AG20443 (cell line): ENCODE results near the gene SMS.

Experiments
- DNase-seq: peaks from one replicate; pipeline ENCODE4 v3.0.0; 2012; ENCODE audit warnings: low spot score, mixed read lengths

SMS gene

DNA sequence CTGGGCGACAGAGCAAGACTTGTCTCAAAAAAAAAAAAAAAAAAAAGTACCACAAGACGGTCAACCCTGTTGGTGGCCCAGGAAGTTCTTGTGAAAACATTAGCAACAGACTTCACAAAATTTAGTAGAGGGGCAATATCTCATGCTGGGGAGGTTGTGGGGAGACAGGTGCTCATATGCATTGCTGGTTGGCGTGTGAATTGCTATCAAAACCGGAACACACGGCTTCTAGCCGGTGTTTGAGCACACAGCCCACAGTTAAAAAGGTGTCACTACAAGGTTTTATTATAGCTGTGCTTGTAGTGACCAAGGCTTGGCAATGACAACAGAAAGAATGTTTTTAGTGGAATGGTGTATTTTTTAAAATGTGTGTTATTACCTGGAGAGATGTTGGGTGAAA, 41.8 kb downstream of the SMS start:
- no peak for DNase-seq

DNA sequence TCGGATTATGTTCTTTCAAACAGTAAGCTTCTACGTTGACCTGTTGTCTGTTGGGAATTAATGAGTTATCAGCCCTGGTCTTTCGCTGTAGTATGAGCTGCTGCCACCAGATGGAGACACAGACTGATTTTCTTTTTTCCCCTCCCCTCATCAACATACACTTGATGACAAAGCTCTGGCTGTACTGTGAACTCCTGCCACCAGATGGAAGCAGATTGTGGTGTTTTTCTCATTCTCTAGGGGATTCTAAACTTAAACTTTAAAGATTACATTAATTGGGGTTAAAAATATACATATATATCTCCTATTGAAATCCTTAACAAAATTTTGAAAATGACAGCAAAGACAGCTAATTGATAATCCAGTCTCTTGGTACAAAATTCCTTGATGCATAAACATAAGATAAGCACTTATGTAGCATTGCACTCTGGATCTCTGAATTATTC, 44.8 kb downstream of the SMS start:
- DNase-seq = peak; percentile 67

DNA sequence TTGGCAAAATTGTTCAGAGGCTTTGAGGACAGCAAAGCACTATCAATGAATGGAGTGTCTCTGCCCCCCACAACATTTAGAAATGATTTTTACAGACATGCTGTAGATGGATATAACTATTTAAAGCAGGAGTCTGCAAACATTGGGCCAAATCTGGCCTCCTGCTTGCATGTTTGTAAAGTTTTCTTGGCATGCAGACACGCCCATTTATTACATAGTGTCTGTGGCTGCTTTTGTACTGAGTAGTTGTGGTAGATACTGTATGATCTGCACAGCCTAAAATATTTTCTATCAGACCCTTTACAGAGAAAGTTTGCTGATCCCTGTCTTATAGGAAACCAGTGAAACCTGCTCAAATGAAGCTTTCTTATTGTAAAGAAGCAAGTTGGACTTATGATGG, 46.1 kb downstream of the SMS start:
- DNase-seq = peak; percentile 29

DNA sequence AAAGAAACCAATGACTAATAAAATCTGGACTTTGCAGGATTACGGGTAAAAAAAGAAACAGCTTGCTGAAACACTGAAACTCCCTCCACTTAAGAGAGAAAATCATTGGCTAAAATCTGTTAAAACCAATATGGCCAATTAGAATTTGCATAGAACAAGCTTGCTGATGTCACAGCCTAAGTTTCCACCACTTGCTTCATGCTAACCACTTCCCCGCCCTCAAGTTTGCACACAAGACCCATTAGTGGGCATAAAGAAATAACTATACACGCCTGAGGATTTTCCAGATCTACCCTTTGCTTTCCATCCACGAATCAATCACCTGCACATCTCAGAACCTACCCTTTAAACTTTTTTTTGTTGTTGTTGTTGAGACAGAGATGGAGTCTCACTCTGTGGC, 48.9 kb downstream of the SMS start:
- no peak for DNase-seq

DNA sequence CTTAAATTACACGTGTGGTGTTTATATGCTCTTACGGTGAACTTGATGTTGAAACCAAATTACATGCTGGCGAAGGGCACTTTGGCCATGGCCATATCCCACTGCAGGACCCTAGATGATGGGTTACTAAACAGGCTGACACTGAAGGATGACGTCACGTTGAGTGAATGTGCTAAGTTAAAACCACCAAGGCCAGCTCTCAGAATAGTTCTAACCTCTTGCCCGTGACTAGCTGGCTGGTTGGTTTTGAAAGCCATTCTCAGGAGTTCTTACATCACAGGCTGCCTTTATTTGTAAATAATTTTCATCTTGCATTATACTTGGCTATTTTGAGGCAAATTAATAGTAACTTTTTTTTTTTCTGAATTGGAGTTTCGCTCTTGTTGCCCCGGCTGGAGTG, 50.3 kb downstream of the SMS start:
- DNase-seq = no peak

DNA sequence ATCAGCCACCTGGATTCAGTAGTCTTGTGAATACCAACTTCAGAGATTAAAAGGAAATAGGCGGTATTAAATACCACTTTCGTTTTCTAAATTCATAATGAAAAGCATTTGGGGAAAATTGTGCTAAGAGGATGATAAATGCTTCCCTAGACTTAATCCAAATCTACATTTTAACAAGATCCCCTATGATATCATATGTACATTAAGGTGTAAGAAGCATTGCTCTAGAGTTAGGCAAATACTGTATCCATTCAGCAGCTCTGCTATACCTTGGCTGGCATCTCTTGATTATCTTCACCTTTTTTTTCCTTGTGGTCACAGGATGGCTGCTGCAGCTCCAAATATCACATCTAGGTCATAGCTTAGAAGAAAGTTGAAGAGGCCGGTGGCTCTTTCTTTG, 51.0 kb downstream of the SMS start:
- no peak for DNase-seq

DNA sequence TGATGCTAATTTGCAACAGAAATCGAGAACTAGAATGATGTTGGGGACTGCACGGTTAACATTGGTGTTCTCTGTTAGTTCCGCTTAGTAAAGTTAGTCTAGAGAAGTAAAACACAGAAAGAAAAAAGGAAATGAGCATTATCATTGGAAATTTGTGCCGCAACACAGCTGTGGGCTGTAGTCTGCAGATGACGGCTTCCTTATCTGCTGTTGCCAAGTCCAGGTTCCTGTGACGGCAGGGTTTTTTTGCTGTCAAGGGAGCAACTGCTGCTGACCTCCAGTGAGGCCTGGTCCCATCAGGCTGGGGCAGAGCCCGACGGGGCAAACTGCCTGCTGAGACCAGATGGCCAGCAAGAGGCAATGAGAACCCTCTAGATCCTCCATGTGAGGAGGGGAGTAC, 52.8 kb downstream of the SMS start:
- no peak for DNase-seq

DNA sequence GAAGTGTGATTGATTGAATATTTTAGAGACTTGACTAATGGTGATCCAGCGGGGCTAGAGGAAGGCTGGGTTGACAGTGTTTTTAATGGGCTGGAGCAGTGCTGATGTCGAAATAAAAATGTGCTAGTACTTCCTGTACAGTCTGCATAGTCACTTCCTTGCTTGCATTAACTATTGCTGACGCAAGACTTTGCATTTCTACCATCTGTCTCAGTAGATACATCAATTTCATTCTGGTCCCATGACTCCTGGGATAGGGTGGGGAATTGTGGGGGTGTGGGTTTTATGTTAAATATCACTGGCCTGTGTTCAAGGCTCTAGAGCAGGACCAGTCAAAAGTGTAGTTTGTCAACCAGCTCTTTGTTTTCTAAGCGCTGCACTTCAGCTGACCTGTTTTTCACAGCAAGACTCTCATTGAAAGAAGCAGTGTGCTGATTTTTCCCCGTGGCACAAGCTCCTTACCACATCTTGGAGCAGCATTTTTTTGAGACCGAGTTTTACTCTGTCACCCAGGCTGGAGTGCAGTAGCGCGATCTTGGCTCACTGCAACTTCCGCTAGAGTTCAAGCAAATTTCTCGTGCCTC, 56.5 kb downstream of the SMS start:
- DNase-seq = peak; percentile 13

DNA sequence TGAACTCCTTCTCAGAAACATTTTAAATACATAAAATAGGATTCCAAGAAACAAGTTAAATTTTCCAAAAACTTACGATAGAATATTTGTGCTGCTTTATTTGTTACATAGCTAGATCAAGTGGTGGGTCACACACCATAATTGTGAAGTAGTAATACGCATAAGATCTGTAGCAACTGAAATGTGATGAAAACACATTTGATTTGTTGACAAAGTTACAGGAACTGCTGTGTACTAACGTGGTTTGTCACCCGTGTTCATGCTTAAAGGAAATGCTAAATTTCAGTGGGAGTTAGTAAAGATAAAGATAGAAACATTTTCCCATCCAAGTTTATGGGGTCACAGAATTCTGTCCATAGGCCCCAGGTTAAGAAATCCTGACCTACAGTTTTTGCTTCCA, 57.5 kb downstream of the SMS start:
- no peak for DNase-seq

DNA sequence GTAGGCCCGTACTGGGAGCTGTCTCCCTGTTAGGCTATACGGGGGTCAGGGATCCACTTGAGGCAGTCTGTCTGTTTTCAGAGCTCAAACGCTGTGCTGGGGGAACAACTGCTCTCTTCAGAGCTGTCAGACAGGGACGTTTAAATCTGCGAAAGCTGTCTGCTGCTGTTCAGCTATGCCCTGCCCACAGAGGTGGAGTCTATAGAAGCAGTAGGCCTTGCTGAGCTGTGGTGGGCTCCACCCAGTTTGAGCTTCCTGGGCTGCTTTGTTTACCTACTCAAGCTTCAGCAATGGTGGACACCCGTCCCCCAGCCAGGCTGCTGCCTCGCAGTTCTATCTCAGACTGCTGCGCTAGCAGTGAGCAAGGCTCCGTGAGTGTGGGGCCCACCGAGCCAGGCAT, 64.4 kb downstream of the SMS start:
- no peak for DNase-seq

DNA sequence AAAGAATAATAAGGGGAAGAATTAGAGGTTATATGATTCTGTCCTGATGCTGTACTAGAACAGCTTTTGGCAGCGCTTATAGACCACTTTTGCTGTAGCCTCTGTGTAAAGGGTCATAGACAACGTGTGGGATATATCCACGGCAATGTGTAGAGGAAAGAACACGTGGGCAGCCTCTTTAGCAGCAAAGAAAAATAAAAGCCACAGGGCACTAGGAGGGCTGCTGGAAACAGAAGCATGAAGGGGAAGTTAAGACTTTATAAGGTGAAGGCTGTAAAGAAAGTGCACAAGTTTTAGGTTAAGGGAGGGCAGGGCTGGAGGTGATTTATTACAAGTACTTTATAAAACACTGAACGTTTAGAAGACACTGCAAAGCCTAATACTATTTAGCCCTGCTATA, 71.5 kb downstream of the SMS start:
- no peak for DNase-seq

DNA sequence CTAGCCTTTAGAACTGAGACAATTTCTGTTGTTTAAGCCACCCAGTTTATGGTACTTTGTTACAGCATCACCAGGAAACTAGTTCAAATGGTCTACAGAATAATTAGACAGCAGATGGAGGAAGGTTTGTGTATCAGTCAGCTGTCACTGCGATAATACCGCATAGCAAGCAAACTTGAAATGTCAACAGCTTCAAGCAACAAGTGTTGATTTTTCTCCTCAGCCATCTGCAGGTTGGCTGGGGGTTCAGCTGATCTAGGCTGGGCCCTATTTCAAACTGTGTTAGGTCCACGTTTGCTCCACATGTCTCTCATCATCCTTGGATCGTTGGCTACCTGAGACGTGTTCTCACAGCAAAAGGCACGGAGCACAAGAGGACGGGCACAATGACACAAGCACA, 72.4 kb downstream of the SMS start:
- DNase-seq = no peak

DNA sequence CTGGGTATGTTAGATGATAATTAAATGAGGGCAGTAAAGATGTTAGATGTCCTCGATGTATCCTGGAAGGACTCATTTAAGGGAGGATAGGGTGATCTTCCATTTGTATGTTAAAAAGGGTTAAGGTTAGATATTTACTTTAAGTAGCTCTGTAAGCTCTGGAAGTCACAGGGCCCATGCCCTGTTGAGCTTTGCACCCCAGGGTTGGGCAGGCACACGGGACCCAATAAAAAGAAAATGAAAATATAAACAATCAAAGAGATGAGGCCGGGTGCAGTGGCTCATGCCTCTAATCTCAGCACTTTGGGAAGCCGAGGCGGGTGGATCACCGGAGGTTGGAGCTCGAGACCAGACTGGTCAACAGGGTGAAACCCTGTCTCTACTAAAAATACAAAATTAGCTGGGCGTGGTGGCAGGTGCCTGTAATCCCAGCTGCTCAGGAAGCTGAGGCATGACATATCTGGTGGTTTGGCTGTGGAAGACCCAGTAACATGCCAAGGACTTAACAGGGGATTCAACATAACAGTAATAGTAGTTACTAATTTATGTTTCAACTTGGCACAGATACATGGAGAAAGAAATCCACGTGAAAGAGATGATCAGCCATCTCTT, 74.7 kb downstream of the SMS start:
- no peak for DNase-seq

DNA sequence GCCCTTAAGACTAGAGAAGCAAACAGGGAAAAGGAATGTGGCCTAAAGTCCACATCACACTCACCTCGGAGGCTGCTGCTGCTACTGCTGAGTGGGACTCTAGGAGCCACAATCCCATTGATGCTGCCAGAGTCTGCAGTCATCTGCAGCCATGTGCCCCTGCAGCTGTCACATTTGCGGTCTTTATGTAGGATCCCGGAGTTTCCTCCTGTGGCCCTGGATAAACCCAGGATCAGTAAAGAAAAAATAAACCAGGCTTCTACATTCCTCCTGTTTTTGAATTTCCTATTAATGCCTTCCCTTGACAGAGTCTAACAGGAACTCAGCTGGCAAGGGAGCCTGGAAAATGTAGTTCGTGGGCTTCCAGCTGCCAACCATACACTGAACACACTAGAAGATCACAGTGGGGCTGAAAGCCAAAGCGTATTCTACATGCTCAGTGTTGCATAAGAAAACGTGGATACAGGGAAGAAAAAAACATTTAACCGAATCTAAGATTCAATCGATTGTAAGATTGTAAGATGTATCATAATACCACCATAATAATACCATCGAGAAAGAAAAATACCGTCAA, 81.3 kb downstream of the SMS start:
- DNase-seq = no peak

DNA sequence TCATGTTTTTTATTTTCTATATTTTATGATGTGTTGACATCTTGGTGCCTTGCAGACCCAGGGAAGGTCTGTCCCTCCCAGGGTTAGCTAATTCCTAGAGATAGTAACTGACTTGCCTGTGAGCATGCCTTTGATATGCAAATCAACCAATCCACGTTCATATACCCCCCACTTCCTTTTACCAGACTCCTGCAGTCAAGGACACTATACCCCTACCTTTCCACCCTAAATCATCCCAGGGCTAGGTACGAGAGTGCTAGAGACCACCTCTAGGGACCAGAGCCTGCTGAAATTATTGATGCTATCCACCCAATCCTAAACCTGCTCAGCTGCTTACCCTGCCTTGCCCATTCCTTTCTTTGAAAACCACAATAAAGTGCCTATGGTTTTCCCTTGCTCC, 84.1 kb downstream of the SMS start:
- DNase-seq = no peak

DNA sequence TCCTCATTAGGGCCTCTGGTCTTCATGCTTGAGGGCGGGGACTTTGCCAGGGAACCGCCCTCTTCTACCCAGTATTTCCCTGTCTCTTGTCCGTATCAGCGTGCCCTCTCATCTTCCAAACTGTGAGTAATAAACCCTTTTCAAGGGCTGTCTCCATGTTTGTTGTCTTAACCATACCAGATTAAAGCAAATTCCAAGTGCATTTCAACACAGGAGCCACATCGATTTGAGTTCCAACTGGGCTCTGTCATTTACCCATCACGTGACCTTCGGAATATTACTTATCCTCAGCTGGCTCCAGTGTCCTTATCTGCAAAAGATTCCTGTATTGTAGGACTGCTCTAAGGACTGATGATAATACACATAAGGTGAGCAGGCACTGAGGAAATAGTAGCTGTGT, 85.2 kb downstream of the SMS start:
- DNase-seq = no peak

DNA sequence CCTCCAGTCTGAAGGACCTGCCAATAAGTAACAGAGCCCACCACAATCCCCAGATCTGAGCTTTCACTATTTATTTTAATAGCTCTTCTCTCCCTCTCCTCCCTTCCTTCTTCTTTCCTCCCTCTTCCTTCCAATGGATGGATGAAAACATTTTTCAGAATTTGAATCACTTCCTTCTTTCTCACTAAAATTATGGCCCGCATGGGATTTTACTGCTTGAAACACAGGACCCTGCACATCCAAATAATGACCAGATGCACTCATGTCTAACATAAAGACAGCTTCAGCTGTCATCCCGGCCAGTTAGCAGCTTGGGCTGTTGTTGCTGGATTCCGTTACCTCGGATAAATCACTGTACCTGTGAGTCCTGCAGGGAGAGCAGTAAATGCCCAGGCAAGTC, 86.2 kb downstream of the SMS start:
- DNase-seq = no peak

DNA sequence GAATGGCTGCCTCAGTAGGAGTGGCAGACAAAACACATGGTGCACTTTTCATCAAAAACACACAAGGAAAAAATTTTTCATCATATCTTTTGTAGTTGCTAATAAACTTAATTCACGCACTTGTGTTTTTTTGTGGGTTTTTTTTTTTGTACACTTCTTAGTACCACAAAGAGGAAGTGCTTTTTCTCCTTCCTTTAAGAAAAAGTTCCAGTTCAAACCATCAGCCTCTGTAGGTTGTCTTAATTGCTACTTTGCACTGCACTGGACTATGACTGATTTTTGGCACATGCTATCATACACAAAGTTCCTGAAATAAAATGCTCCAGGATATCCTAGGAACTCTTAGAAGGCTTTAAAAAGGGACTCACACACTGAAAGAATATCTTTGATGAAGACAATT, 91.6 kb downstream of the SMS start, which contains the start of gene PHEX:
Gene PHEX, plus strand, starts transcription at position 242 of the 400 bp plus-strand sequence. CDS start 681 bp downstream, outside the sequence.
- DNase-seq = no peak

DNA sequence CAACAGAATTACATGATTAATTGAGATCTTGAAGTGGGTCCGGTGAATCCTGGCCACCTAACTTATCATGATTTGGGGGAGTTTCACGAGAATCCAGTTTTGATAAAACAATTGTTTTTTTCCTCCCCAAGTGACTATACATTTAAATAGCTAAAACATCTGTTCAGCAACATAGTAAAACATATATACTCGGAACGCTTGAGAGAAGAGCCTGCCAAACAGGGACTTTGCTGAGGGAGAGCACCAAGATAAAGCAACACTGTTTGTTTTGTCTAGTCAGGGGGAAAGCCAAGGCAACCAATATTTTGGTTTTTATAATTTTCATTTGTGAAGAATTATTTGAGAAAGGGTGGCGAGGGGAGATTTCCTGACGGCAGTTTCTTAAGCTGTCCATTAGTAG, 92.0 kb downstream of the SMS start:
- DNase-seq = no peak

DNA sequence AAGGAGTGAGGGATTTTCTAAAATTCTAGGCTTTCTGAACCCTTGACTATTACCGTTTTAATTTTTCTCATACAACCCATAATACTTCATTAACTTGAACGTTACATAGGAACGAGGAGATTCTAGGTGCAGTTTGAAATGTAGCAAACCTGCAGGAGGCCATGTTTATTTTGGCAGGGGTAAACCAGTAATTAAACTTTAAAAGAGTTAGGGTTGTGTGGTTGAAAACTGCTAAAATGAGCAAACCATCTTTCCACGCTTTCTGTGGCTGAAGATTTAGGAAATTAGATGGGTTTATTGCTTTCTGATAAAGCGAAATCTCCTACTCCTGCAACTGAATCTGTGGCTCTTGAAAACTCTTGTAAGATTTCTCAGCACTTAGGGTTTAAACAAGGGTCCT, 93.3 kb downstream of the SMS start:
- no peak for DNase-seq

DNA sequence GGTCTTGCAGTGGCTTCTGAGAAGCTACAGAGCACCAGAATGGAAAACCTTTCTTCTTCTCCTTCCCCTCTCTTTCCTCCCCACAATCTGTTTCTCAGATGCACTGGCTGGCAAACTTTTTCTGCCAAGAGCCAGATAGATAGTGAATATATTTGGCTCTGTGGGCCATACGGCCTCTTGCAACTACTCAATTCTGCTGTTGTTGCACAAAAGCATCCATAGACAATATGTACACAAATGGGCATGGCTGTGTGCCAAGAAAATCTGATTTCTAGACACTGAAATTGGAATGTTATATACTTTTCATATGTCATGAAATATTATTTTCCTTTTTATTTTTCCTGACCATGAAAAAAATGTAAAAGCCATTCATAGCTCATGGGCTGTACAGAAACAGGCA, 94.7 kb downstream of the SMS start:
- no peak for DNase-seq

DNA sequence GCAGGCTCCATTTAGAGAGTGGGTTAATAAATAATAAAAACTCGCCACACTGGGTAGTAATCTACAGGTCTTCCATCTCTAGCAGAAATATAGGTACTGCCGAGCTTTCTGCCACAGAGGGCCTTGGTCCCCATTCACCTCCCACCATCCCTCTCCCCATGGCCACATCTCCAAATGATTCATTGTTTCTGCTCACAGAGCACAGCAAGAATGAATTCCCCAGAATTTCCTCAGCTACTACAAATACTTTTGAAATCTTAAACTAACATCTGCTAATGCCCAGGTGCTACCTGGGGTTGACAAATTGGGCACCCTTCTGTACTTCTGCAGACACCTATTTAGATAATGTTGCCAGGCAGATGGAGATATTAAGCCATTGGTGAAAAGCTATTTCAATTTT, 96.7 kb downstream of the SMS start:
- DNase-seq = no peak

DNA sequence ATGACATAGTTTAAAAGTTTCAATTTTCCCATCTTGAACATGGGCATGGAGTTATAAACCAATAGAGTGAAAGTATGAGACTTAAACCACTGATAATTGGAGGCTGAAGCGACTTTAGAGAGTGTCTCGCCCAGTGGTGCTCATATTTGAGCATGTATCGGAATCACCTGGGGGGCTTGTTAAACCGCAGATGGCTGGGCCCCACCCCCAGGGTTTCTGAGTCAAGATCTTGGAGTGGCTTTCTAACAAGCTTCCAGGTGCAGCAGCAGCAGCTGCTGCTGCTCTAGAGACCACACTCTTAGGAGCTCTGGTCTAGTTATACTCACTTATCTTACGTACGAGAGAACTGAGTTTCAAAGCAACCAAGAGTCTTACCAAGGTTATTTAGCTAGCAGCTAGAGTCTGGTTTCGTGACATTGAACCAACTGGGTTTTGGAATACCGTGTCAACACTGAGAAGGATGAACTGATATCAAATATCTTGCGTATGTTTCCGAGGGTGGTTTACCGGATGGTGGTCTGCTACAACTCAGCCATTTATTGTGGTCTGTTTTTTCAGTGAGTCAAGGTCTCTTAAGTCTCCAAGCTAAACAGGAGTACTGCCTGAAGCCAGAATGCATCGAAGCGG, 97.5 kb downstream of the SMS start:
- DNase-seq = no peak

DNA sequence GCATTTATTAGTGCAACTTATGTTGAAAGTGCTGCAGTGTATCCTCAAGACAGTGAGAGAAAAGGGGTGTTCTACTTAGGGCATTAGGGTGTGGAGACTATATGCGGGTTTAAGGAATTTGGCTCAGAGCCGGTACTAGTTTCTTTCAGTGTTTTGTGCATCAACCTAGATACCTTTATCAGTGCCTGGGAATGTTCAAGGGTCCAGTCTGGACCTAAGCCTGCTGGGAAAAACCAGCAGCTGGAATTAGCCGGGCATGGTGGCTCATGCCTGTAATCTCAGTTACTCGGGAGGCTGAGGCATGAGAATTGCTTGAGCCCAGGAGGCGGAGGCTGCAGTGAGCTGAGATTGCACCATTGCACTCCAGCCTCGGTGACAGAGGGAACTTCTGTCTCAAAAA, 99.0 kb downstream of the SMS start:
- no peak for DNase-seq
